ENCODE measurements around the gene EMILIN1. TPM values are rescaled to one million over a fixed set of nuclear protein-coding genes. Genes with fewer than 3 reads are reported as not detected.

EMILIN1 gene
- polyA plus RNA-seq, 1 donor, result 66.7 TPM

- DNase-seq, result no peak
These were observed 49.7 kb downstream of the EMILIN1 start for GRCh38 chr2:27127883-27128667.

- no peak for DNase-seq
These were observed 50.5 kb downstream of the EMILIN1 start for GRCh38 chr2:27128668-27129571.

GRCh38 chr2:27130396-27130795 lies 52.0 kb downstream of the EMILIN1 start:
- no peak for DNase-seq

- DNase-seq, result no peak
These were observed 53.0 kb downstream of the EMILIN1 start for GRCh38 chr2:27131429-27131828.

- no peak for DNase-seq
These were observed 54.9 kb downstream of the EMILIN1 start for GRCh38 chr2:27133195-27133875.

GRCh38 chr2:27133905-27134780 lies 55.7 kb downstream of the EMILIN1 start, which contains the start of gene PREB:
TSS of gene PREB (minus strand) at chr2:27134636. CDS start at chr2:27134421, 215 bp downstream.
- peak; percentile 99 for DNase-seq

GRCh38 chr2:27134781-27135477 lies 56.5 kb downstream of the EMILIN1 start:
- no peak for DNase-seq

GRCh38 chr2:27135478-27135955 lies 57.1 kb downstream of the EMILIN1 start:
- no peak for DNase-seq

Other genes with a start within 250 kb of the EMILIN1 start
- gene DPYSL5, start 230.5 kb upstream of the EMILIN1 start, polyA plus RNA-seq (ENCODE audit: insufficient read length), result 39.8 TPM
- 41.2 TPM for gene MAPRE3, start 108.0 kb upstream of the EMILIN1 start, polyA plus RNA-seq (ENCODE audit: insufficient read length)
- 57.7 TPM for gene TMEM214, start 45.6 kb upstream of the EMILIN1 start, polyA plus RNA-seq (ENCODE audit: insufficient read length)
- 18.8 TPM for gene AGBL5, start 26.9 kb upstream of the EMILIN1 start, polyA plus RNA-seq (ENCODE audit: insufficient read length)
- gene OST4, start 7.0 kb upstream of the EMILIN1 start, polyA plus RNA-seq (ENCODE audit: insufficient read length), result 202 TPM
- gene KHK, start 8.2 kb downstream of the EMILIN1 start, polyA plus RNA-seq (ENCODE audit: insufficient read length), result 1.5 TPM
- gene CGREF1, start 40.5 kb downstream of the EMILIN1 start, polyA plus RNA-seq (ENCODE audit: insufficient read length), result 0.75 TPM
- gene ABHD1, start 45.2 kb downstream of the EMILIN1 start, polyA plus RNA-seq (ENCODE audit: insufficient read length), result 0.18 TPM
- 35.1 TPM for gene PREB, start 56.0 kb downstream of the EMILIN1 start, polyA plus RNA-seq (ENCODE audit: insufficient read length)
- gene PRR30, start 60.8 kb downstream of the EMILIN1 start, polyA plus RNA-seq (ENCODE audit: insufficient read length), result not detected
- gene TCF23, start 70.4 kb downstream of the EMILIN1 start, polyA plus RNA-seq (ENCODE audit: insufficient read length), result 0.17 TPM
- 83.7 TPM for gene ATRAID, start 133.4 kb downstream of the EMILIN1 start, polyA plus RNA-seq (ENCODE audit: insufficient read length)
- 18.6 TPM for gene SLC5A6, start 133.7 kb downstream of the EMILIN1 start, polyA plus RNA-seq (ENCODE audit: insufficient read length)
- 28.0 TPM for gene CAD, start 138.8 kb downstream of the EMILIN1 start, polyA plus RNA-seq (ENCODE audit: insufficient read length)
- gene SLC30A3, start 184.4 kb downstream of the EMILIN1 start, polyA plus RNA-seq (ENCODE audit: insufficient read length), result 2.8 TPM
- gene DNAJC5G, start 196.8 kb downstream of the EMILIN1 start, polyA plus RNA-seq (ENCODE audit: insufficient read length), result 0.34 TPM
- gene TRIM54, start 203.8 kb downstream of the EMILIN1 start, polyA plus RNA-seq (ENCODE audit: insufficient read length), result 128 TPM
- 2.5 TPM for gene UCN, start 229.8 kb downstream of the EMILIN1 start, polyA plus RNA-seq (ENCODE audit: insufficient read length)
- 46.8 TPM for gene MPV17, start 244.5 kb downstream of the EMILIN1 start, polyA plus RNA-seq (ENCODE audit: insufficient read length)